ENCODE data around the gene FAM81B.

Gene FAM81B

GRCh38 chr5:95484421-95484820 lies 93.3 kb downstream of the FAM81B start:
- no peak for DNase-seq

GRCh38 chr5:95486191-95486590 lies 95.0 kb downstream of the FAM81B start:
- DNase-seq: no peak

DNA sequence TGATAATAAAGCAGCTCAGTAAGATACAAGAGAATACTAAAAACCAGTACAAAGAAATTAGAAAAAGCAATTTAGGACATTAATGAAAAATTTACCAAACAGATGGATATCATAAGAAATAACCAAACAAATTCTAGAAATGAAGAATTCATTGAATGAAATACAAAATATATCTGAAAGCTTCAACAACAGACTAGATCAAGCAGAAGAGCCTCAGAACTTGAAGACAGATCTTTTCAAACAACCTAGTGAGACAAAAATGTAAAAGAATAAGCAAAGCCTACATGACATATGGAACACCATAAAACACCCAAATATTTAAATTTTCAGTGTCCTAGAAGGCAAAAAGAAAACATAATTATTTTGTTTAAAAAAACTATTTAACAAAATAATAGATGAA lies 96.7 kb downstream of the FAM81B start:
- no peak for DNase-seq

All from fibroblast of skin of scalp (primary cell).